ENCODE data around the gene PPP6R1.

PPP6R1 gene

DNA sequence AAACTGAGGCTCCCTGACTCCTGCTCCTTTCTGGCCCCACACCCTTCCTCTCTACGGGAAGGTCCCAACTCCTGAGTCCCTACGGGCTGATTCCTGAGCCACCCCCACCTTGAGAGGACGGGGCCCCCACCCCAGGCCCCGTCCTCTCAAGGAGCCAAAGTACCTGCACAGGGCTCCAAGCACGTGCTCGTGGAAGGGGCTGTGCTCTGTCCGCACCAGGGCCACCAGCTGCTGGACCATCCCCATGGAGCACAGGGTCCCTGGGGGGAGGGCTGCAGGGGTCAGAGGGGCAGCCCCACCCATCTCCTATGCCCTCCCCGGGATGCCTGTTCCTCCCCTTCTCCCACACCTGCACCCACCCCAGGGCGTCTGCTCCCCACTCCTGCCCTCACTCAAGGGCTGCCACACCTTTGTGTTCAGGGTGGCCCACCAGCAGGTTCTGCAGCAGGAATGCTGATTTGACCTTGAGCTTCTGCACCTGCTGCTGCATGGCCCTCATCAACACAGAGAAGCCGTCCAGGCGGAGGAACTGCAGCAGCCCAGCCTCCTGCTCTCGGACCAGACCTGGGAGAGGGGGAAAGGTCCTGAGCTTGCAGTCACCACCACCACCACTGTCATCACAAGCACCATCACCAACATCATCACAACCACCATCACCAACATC lies 7.0 kb upstream of the PPP6R1 start:
- Histone ChIP-seq H3K27me3 (ENCODE audit: insufficient read depth, low read depth) (no peaks in the 10 kb centered on the region), H3K79me2 (ENCODE audit: insufficient read depth, low read depth) (no peaks in the 10 kb centered on the region; the same call in 1 of the 2 replicates), H4K20me1 (ENCODE audit: insufficient read depth) (no peaks in the 10 kb centered on the region), H2AFZ (ENCODE audit: low read depth) (no peak overlapping the region), H3K4me2 (no peak overlapping the region), H3K36me3 (ENCODE audit: insufficient read depth) (no peaks in the 10 kb centered on the region), H3K4me3 (IDR thresholded peaks at IDR 0.05; ENCODE audit: insufficient read depth, low read depth, low read length) (no peak overlapping the region), H3K27ac (no peak overlapping the region), H3K9ac (no peak overlapping the region), H3K4me1 (ENCODE audit: low read depth, poor library complexity, severe bottlenecking) (no peaks in the 10 kb centered on the region)
- no peak for TF ChIP-seq CTCF (conservative IDR thresholded peaks at IDR 0.05; ENCODE audit: low read depth, low read length)

- H3K4me3 ChIP-seq (IDR thresholded peaks at IDR 0.05; ENCODE audit: insufficient read depth, low read depth, low read length): no peak overlapping the region
- no peak overlapping the region for H3K27ac ChIP-seq
- H4K20me1 ChIP-seq (ENCODE audit: insufficient read depth): no peaks in the 10 kb centered on the region
- no peak overlapping the region for H3K9ac ChIP-seq
- no peaks in the 10 kb centered on the region for H3K27me3 ChIP-seq (ENCODE audit: insufficient read depth, low read depth)
- no peak overlapping the region for H3K4me2 ChIP-seq
- H2AFZ ChIP-seq (ENCODE audit: low read depth): no peak overlapping the region
- no peak for TF ChIP-seq CTCF (conservative IDR thresholded peaks at IDR 0.05; ENCODE audit: low read depth, low read length)
- peaks cover 5% of the 10 kb centered on the region for H3K4me1 ChIP-seq (ENCODE audit: low read depth, poor library complexity, severe bottlenecking)
- H3K79me2 ChIP-seq (ENCODE audit: insufficient read depth, low read depth): no peaks in the 10 kb centered on the region; the same call in 1 of the 2 replicates
- H3K36me3 ChIP-seq (ENCODE audit: insufficient read depth): no peaks in the 10 kb centered on the region
Measured at GRCh38 chr19:55265173-55265572, 6.4 kb upstream of the PPP6R1 start.

GRCh38 chr19:55264531-55264930 lies 5.7 kb upstream of the PPP6R1 start:
- H3K4me1 ChIP-seq (ENCODE audit: low read depth, poor library complexity, severe bottlenecking): peaks cover 10% of the 10 kb centered on the region
- H3K27ac ChIP-seq: no peak overlapping the region
- no peak overlapping the region for H3K9ac ChIP-seq
- H3K4me3 ChIP-seq (IDR thresholded peaks at IDR 0.05; ENCODE audit: insufficient read depth, low read depth, low read length): no peak overlapping the region
- TF ChIP-seq CTCF (conservative IDR thresholded peaks at IDR 0.05; ENCODE audit: low read depth, low read length): no peak
- H3K79me2 ChIP-seq (ENCODE audit: insufficient read depth, low read depth): no peaks in the 10 kb centered on the region; the same call in 1 of the 2 replicates
- no peaks in the 10 kb centered on the region for H3K36me3 ChIP-seq (ENCODE audit: insufficient read depth)
- H2AFZ ChIP-seq (ENCODE audit: low read depth): no peak overlapping the region
- no peak overlapping the region for H3K4me2 ChIP-seq
- no peaks in the 10 kb centered on the region for H3K27me3 ChIP-seq (ENCODE audit: insufficient read depth, low read depth)
- no peaks in the 10 kb centered on the region for H4K20me1 ChIP-seq (ENCODE audit: insufficient read depth)

- Histone ChIP-seq H3K79me2 (ENCODE audit: insufficient read depth, low read depth) (peaks cover 9% of the 10 kb centered on the region), H3K27ac (no peak overlapping the region), H3K4me1 (ENCODE audit: low read depth, poor library complexity, severe bottlenecking) (peaks cover 14% of the 10 kb centered on the region), H2AFZ (ENCODE audit: low read depth) (no peak overlapping the region), H3K9ac (no peak overlapping the region), H3K36me3 (ENCODE audit: insufficient read depth) (no peaks in the 10 kb centered on the region), H3K4me3 (IDR thresholded peaks at IDR 0.05; ENCODE audit: insufficient read depth, low read depth, low read length) (no peak overlapping the region), H3K27me3 (ENCODE audit: insufficient read depth, low read depth) (no peaks in the 10 kb centered on the region), H4K20me1 (ENCODE audit: insufficient read depth) (peaks cover 5% of the 10 kb centered on the region; the same call in 1 of the 2 replicates), H3K4me2 (no peak overlapping the region)
- no peak for TF ChIP-seq CTCF (conservative IDR thresholded peaks at IDR 0.05; ENCODE audit: low read depth, low read length)
Measured at GRCh38 chr19:55262359-55262758, 3.5 kb upstream of the PPP6R1 start.

Measured in KMS-11 (cell line).